SK-N-SH treated with all-trans-retinoic acid at 6 μM for 48 hours (cell line): ENCODE results near the gene TMEM151A.

Experiments
- ATAC-seq: fragments of 200-7000 bp; cut with Tn5 transposase; 3 replicates; pipeline ENCODE4 v1.9.1; 2020; ENCODE audit warnings: mild to moderate bottlenecking, moderate library complexity
- CREB5 ChIP-seq: fragments of 250-450 bp; sonication (Bioruptor Pico); IDR thresholded peaks from 2 replicates; pipeline ENCODE4 v1.5.1; 2020; ENCODE audit warnings: low read depth, mild to moderate bottlenecking, moderate library complexity
- CSRNP3 ChIP-seq: fragments of 250-450 bp; sonication (Bioruptor Pico); IDR thresholded peaks from 2 replicates; pipeline ENCODE4 v1.5.1; 2021; ENCODE audit warnings: mild to moderate bottlenecking, moderate library complexity
- ESRRG ChIP-seq: fragments of 250-450 bp; sonication (Bioruptor Pico); IDR thresholded peaks from 2 replicates; pipeline ENCODE4 v1.6.1; 2021; ENCODE audit warnings: mild to moderate bottlenecking
- GLIS3 ChIP-seq: fragments of 250-450 bp; sonication (Bioruptor Pico); IDR thresholded peaks from 2 replicates; pipeline ENCODE4 v1.5.0; 2020; ENCODE audit warnings: mild to moderate bottlenecking, moderate library complexity
- ISL1 ChIP-seq: fragments of 250-450 bp; sonication (Bioruptor Pico); IDR thresholded peaks from 2 replicates; pipeline ENCODE4 v2.1.2; 2022; ENCODE audit warnings: mild to moderate bottlenecking, moderate library complexity
- OSR1 ChIP-seq: fragments of 250-450 bp; sonication (Bioruptor Pico); IDR thresholded peaks from 2 replicates; pipeline ENCODE4 v1.8.0; 2022; ENCODE audit warnings: moderate library complexity, mild to moderate bottlenecking, inconsistent platforms
- PATZ1 ChIP-seq: fragments of 250-450 bp; sonication (Bioruptor Pico); IDR thresholded peaks from 2 replicates; pipeline ENCODE4 v1.8.0; 2020; ENCODE audit warnings: mild to moderate bottlenecking, moderate library complexity, borderline replicate concordance
- POU6F1 ChIP-seq: fragments of 250-450 bp; sonication (Bioruptor Pico); IDR thresholded peaks from 2 replicates; pipeline ENCODE4 v1.8.0; 2021; ENCODE audit warnings: low read depth, mild to moderate bottlenecking, moderate library complexity, borderline replicate concordance
- PPARA ChIP-seq: fragments of 250-450 bp; sonication (Bioruptor Pico); IDR thresholded peaks from 2 replicates; pipeline ENCODE4 v1.5.0; 2020; ENCODE audit warnings: mild to moderate bottlenecking, borderline replicate concordance
- RARB ChIP-seq: fragments of 250-450 bp; sonication (Bioruptor Pico); IDR thresholded peaks from 2 replicates; pipeline ENCODE4 v1.8.0; 2021; ENCODE audit warnings: mild to moderate bottlenecking, moderate library complexity
- TSHZ2 ChIP-seq: fragments of 250-450 bp; sonication (Bioruptor Pico); IDR thresholded peaks from 2 replicates; pipeline ENCODE4 v1.5.0; 2020; ENCODE audit warnings: mild to moderate bottlenecking, moderate library complexity
- ZC3H10 ChIP-seq: fragments of 250-450 bp; sonication (Bioruptor Pico); IDR thresholded peaks from 2 replicates; pipeline ENCODE4 v1.5.1; 2021; ENCODE audit warnings: mild to moderate bottlenecking, moderate library complexity
- ZFP3 ChIP-seq: fragments of 250-450 bp; sonication (Bioruptor Pico); IDR thresholded peaks from 2 replicates; pipeline ENCODE4 v1.5.0; 2020; ENCODE audit warnings: mild to moderate bottlenecking, moderate library complexity
- ZFP30 ChIP-seq: fragments of 450-650 bp; formaldehyde crosslinking; IDR thresholded peaks from 2 replicates; pipeline ENCODE4 v1.5.0; 2022; ENCODE audit warnings: mild to moderate bottlenecking, moderate library complexity
- ZNF565 ChIP-seq: fragments of 450-650 bp; formaldehyde crosslinking; conservative IDR thresholded peaks from 2 replicates; pipeline ENCODE4 v1.5.0; 2020; ENCODE audit warnings: low read depth, mild to moderate bottlenecking, moderate library complexity
- ZNF70 ChIP-seq: fragments of 450-650 bp; formaldehyde crosslinking; IDR thresholded peaks from 2 replicates; pipeline ENCODE4 v1.5.0; 2020; ENCODE audit warnings: mild to moderate bottlenecking, moderate library complexity
- ZNF8 ChIP-seq: fragments of 450-650 bp; formaldehyde crosslinking; IDR thresholded peaks from 2 replicates; pipeline ENCODE4 v1.5.0; 2020; ENCODE audit warnings: mild to moderate bottlenecking, moderate library complexity

TMEM151A gene

GRCh38 chr11:66331542-66332370, 40.1 kb downstream of the TMEM151A start:
- ATAC-seq = no peak
- TF ChIP-seq ZFP3 (CRISPR knock-in tag) = no peak
- no peak for TF ChIP-seq RARB
- TF ChIP-seq ESRRG (CRISPR knock-in tag) = no peak
- TF ChIP-seq OSR1 (CRISPR knock-in tag) = no peak
- TF ChIP-seq ZC3H10 (CRISPR knock-in tag) = no peak
- TF ChIP-seq ISL1 = no peak
- no peak for TF ChIP-seq ZNF8 (CRISPR knock-in tag)
- TF ChIP-seq TSHZ2 (CRISPR knock-in tag) = no peak
- TF ChIP-seq ZNF70 (CRISPR knock-in tag) = no peak
- TF ChIP-seq PPARA (CRISPR knock-in tag) = no peak
- no peak for TF ChIP-seq CREB5 (CRISPR knock-in tag)
- no peak for TF ChIP-seq POU6F1 (CRISPR knock-in tag)
- no peak for TF ChIP-seq GLIS3 (CRISPR knock-in tag)
- no peak for TF ChIP-seq CSRNP3 (CRISPR knock-in tag)
- TF ChIP-seq PATZ1 = no peak

- ATAC-seq = no peak
- no peak for TF ChIP-seq ESRRG (CRISPR knock-in tag)
- no peak for TF ChIP-seq ZNF8 (CRISPR knock-in tag)
- TF ChIP-seq ZNF565 (CRISPR knock-in tag) = no peak
- TF ChIP-seq ZFP30 (CRISPR knock-in tag) = no peak
- no peak for TF ChIP-seq ZNF70 (CRISPR knock-in tag)
- TF ChIP-seq CREB5 (CRISPR knock-in tag) = no peak
Observed at GRCh38 chr11:66332371-66333219, 40.9 kb downstream of the TMEM151A start.
